ENCODE measurements around the gene TECPR1.

Gene TECPR1

GRCh38 chr7:98186452-98187137 is 65.4 kb downstream of the TECPR1 start:
- peak; percentile 29 for DNase-seq

DNA sequence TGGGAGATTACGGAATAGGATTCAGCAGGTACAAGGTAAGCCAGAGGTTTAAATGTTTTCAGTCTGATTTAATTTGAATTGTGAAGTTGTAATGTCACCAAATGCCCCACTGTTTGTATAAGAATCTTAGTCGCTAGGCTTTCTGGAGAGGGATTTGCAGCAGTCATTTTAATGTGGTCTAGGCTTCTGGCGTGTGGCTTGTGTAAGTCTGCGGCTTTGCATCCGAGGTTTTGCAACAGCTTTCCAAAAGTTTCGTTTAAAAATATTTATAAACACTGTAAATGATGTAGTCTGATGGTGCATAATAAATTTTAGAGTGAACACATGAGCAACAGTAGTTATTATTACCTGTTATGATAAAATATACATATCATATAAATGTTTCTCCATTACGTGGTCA is 66.9 kb downstream of the TECPR1 start:
- DNase-seq: no peak

GRCh38 chr7:98180751-98181150 is 71.3 kb downstream of the TECPR1 start:
- DNase-seq: no peak

GRCh38 chr7:98178762-98179490 is 73.1 kb downstream of the TECPR1 start:
- DNase-seq: no peak

GRCh38 chr7:98178321-98178720 is 73.7 kb downstream of the TECPR1 start:
- DNase-seq: no peak

GRCh38 chr7:98177553-98177952 is 74.5 kb downstream of the TECPR1 start:
- DNase-seq: no peak

DNA sequence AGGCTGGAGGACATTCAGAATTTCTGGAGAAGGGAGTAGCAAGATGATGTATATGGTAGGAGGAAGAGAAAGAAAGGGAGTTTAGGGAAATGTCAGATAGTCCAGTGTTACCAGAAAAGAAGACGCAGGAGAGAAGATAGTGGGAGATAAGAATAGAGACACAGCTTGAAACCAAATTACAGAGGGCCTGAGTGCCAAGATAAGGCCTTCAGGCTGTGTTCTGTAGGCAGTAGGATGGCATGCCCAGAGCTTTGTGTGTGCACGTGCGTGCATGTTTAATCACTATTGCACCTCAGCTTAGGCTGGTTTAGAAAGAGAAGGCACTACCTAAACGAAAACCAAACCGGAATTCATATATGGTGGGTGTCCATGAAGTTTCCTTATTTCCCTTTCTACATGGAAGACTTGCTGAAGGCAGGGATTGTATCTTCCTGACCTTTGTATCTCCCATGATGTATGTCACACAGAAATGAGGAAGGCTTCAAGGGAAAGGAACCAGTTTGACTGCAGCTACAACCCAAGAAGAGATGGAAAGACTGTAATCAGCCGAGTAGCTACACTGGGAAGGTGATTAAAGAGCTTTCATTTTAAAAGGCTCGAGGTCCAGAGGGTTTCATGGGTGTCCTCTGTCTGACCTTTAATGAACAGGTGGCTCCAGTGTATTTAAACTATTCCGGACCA is 76.6 kb downstream of the TECPR1 start:
- DNase-seq: no peak

DNA sequence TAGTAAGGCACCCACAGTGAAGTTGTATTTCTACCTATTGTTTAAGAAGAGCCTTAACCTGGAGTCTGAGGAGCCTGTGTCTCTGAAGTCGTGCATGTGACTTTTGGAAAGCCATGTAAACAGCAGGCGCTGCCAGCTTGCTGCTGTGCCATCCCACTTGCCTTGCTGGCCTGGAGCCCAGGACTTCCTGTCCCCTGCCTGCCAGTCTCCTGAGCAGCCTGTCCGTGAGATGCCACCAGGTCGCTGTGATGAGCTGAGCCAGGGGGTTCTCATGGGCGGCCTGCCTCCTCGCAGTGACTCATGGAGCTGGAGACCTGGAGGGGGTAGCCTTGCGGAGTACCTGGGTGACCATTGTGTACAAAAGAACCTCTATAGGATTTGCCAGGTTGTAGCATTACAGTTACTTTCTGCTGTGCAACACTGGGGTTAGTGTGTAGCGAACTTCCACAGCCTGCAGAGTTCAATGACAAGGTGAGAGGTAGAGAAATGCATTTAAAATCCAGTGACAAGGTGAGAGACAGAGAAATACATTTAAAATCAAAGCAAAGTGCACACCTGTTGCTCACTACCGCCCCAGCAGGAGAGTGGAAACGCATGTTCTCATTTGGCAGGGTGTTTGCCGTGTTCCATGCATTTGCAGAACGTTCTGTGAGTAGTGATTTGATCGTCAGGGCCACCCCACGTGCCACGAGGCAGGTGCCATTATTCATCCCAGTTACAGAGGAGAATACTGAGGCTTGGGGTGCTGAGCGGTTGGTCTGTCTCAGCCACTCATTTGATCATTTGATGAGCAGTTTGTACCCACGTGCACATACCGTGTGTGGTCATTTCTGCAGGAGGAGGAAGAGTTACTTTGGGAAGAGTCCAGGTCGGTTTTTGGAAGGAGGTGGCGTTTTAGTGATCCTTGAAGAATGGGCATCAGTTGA is 77.4 kb downstream of the TECPR1 start:
- DNase-seq: no peak

- no peak for DNase-seq
Observed at GRCh38 chr7:98171449-98171848, 80.6 kb downstream of the TECPR1 start.

DNA sequence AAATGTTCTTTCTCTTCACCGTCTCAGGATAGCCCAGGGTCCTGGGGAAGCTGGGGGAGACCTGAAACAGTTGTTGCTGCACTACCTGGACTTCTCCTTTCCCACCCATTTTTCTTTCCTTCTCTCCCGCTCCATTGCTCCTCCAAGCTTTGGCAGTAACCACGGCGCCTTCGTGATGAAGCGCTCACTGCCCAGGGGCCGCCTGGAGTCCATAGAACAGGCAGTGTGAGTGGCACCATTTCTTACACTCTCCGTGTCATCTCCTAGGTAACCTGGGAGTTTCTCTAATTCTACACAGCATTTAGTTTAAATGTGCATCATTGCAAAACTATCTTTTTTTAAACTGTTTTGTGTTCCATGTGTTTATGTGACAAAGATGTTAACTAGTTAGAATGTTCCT is 81.1 kb downstream of the TECPR1 start:
- DNase-seq: no peak

DNA sequence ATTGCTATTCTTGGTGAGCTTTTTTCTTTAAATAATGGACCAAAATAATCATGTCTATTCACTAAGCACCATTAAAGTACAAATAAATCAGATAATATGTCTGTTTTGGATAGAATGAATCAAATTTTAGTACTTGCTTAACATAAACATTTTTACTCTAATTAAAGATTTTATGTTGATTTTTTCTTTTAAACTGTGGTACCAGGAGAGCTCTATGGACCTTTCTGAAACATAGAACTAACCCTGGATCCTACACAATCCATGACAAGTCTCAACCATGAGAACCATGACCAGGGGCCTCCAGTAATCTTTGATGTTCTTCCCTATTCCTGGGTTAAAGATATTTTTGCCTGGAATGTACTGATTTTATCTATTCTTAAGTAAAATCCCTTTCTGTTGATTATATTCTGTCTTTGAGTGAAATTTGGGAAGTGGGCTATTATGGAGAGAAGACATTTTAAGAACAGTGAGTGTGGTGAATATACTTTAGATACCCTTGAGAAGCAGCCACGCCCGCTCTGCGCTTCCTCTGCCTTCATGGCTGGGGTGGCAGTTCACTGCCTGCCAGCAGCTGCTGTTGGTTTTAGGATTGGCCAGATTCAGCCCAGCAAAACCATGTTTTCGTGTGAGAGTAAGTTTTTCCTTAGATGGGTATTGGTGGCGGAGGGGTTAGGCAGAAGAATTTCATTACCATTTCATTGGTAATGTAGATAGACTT is 83.0 kb downstream of the TECPR1 start:
- DNase-seq: no peak

DNA sequence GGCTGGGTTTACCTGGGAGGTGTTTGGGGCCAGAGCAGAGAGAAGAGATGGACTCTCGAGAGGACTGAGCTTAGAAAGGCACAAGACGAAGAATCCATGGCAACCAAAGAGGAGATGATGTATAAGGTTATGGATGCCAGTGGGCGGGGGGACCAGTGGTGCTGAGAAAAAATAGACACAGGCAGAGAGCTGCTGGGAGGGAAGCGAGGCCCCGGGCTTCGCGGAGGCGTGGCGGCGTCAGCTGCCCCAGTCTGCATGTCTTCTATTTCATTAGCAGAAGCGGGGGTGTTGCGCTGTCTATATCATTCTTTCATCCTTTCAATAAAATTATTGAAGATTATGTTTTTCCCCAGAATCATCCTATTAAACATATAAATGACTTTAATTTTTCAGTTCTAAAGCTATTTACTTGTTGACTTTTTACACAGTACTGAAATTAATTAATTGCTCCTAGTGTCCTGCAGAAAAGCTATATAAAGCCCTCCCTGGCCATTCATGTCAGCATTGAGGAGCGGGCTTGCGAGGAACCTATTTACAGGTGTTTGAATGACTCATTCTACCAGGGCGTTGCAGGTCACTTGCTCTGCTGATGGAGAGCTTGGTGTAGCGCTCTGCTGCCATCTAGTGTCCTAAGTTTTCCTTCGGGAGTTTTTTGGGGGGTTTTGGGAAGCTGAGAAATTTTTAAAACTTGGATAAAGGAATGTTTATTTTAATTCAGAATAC is 83.7 kb downstream of the TECPR1 start:
- DNase-seq: peak; percentile 41

DNA sequence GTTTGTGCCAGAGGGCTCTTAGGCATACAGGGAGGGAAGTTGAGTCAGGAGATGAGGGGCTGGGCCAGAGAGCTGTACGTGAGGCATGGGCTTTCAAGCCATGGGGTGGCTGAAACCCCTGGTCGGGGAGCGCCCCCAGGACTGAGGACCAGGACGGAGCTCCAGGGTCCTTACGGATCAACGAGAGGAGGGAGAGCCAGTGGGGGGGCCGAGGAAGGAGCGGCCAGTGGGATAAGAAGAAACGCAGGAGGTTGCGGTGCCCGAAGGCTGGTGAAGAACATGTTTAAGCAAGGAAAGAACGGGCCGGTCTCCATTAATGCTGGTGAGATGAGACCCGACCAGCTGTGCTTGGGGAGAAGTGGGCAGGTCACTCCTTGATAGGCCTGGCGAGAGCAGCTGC is 84.4 kb downstream of the TECPR1 start:
- no peak for DNase-seq

GRCh38 chr7:98166668-98166970 is 85.4 kb downstream of the TECPR1 start:
- DNase-seq: no peak

DNA sequence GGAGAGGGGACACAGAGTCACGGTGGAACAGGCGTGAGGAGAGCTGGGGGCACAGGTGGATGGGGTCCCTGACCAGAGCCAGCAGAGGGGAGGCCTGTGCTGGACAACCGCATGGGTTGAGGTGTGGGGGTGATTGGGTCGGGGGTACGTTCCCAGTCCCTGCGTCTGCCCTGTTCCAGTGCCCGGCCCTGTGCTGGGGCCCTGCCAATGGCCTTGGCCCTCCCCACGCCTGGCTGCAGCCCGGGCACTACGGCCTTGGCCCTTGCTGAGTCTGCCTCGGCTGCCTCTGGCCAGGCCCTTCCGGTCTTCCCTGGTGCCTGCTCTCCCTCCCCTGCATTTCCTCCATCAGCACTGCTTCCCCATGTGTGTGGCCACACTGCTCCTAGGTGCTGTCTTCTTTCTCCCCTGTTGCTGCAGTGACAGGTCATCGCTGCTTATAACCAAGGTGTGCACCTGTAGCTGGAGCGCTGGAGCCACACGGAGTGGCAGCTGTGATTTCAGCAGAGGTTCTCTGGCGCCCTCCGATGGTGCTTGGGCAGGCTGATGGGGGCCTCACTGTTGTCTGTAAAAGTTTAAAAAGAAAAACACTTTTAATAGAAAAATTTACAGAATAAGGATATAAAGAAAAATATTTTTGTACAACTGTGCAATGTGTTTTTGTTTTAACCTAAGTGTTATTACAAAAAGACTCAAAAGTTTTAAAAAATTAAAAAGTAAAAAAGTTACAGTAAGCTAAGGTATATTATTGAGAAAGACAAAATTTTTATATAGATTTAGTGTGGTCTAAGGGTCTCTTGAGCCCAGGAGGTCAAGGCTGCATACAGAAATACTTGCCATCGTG is 86.0 kb downstream of the TECPR1 start:
- DNase-seq: no peak

Measured in fibroblast of skin of abdomen (primary cell).